Endothelial cell (in vitro differentiated cells): ENCODE measurements around the gene RAMP2. TPM values are rescaled to one million over a fixed set of nuclear protein-coding genes. Genes with fewer than 3 reads are reported as not detected.
A peak's percentile ranks its signal among the peaks of the same experiment; 100 is the strongest.

Experiments
- DNase-seq: peaks from one replicate; pipeline ENCODE4 v3.0.0; 2021; ENCODE audit warnings: low spot score
- H3K27ac Mint-ChIP-seq: one replicate; pipeline ENCODE4 v1.8.0; 2021; ENCODE audit warnings: mixed read lengths, inconsistent platforms; ENCODE audit not compliant: unreplicated experiment
- H3K27me3 Mint-ChIP-seq: one replicate; pipeline ENCODE4 v1.8.0; 2021; ENCODE audit warnings: mild to moderate bottlenecking, moderate library complexity, mixed read lengths, inconsistent platforms; ENCODE audit not compliant: unreplicated experiment
- H3K36me3 Mint-ChIP-seq: one replicate; pipeline ENCODE4 v1.8.0; 2021; ENCODE audit warnings: mild to moderate bottlenecking, low read depth, mixed read lengths, inconsistent platforms; ENCODE audit not compliant: unreplicated experiment
- H3K4me1 Mint-ChIP-seq: one replicate; pipeline ENCODE4 v1.8.0; 2021; ENCODE audit warnings: mild to moderate bottlenecking, mixed read lengths, inconsistent platforms; ENCODE audit not compliant: unreplicated experiment
- H3K4me3 Mint-ChIP-seq: one replicate; pipeline ENCODE4 v1.8.0; 2021; ENCODE audit warnings: mild to moderate bottlenecking, mixed read lengths, inconsistent platforms; ENCODE audit not compliant: unreplicated experiment
- H3K9me3 Mint-ChIP-seq: one replicate; pipeline ENCODE4 v1.8.0; 2021; ENCODE audit warnings: mixed read lengths, inconsistent platforms; ENCODE audit not compliant: unreplicated experiment
- CTCF ChIP-seq: fragments of 200-600 bp; sonication (generic); IDR thresholded peaks from one replicate; pipeline ENCODE4 v1.5.0; 2021; ENCODE audit warnings: antibody characterized with exemption; ENCODE audit not compliant: unreplicated experiment
- total RNA-seq: library from RNA; stranded (reverse); fragmentation: NEBNext Ultra II Directional; extraction: Animal tissue kit (Norgen Biotek cat#: 25700); gene quantifications from one replicate; pipeline ENCODE4 v1.2.1, GENCODE V29; 2021; ENCODE audit not compliant: unreplicated experiment

The RAMP2 gene
- total RNA-seq, 1 donor from 2014 or later, result 630 TPM

DNA sequence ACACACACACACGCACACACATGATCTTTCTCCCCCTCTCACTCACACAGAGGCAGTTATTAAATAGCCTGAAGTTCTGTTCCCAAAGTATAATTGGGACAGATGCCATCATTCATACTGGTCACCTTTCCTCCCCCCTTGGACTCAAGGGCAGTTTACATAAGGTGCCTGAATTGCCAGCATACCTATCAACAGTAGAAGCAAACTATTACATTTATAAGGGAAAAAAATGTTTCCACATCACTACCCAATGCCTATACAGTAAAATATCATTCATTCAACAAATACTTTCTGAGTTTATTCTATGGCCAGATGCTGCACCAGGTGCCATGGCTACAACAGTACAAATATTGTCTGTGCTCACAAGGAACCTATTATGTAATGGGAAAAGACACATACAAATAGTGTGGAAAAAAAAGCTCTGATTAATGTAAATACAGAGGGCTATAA is 43.9 kb downstream of the RAMP2 start:
- no peaks in the 10 kb centered on the region for H3K9me3 Mint-ChIP-seq
- peaks cover 13% of the 10 kb centered on the region for H3K4me1 Mint-ChIP-seq
- peaks cover 6% of the 10 kb centered on the region for H3K27me3 Mint-ChIP-seq
- TF ChIP-seq CTCF, result no peak
- H3K27ac Mint-ChIP-seq, result peak overlapping the region; percentile 16
- H3K4me3 Mint-ChIP-seq, result no peak overlapping the region
- peaks cover 3% of the 10 kb centered on the region for H3K36me3 Mint-ChIP-seq
- DNase-seq, result no peak

GRCh38 chr17:42806249-42806648 is 45.2 kb downstream of the RAMP2 start:
- no peak for DNase-seq
- Mint-ChIP-seq H3K4me3 (no peak overlapping the region), H3K27ac (no peak overlapping the region), H3K27me3 (no peaks in the 10 kb centered on the region), H3K4me1 (peaks cover 13% of the 10 kb centered on the region), H3K36me3 (peaks cover 8% of the 10 kb centered on the region), H3K9me3 (no peaks in the 10 kb centered on the region)
- TF ChIP-seq CTCF, result no peak

GRCh38 chr17:42809250-42809649 is 48.2 kb downstream of the RAMP2 start:
- H3K36me3 Mint-ChIP-seq, result peaks cover 23% of the 10 kb centered on the region
- no peaks in the 10 kb centered on the region for H3K27me3 Mint-ChIP-seq
- TF ChIP-seq CTCF, result no peak
- H3K27ac Mint-ChIP-seq, result peak overlapping the region; percentile 25
- no peak for DNase-seq
- H3K4me3 Mint-ChIP-seq, result no peak overlapping the region
- no peaks in the 10 kb centered on the region for H3K4me1 Mint-ChIP-seq
- no peaks in the 10 kb centered on the region for H3K9me3 Mint-ChIP-seq

Other genes with a start within 250 kb of the RAMP2 start
- gene NAGLU, start 225.0 kb upstream of the RAMP2 start, total RNA-seq, result 24.2 TPM
- 0.64 TPM for gene HSD17B1, start 208.3 kb upstream of the RAMP2 start, total RNA-seq
- 66.3 TPM for gene COASY, start 199.1 kb upstream of the RAMP2 start, total RNA-seq
- 45.9 TPM for gene MLX, start 194.1 kb upstream of the RAMP2 start, total RNA-seq
- 8.0 TPM for gene PSMC3IP, start 183.5 kb upstream of the RAMP2 start, total RNA-seq
- gene RETREG3, start 151.9 kb upstream of the RAMP2 start, total RNA-seq, result 92.1 TPM
- gene TUBG1, start 151.5 kb upstream of the RAMP2 start, total RNA-seq, result 54.5 TPM
- gene TUBG2, start 101.9 kb upstream of the RAMP2 start, total RNA-seq, result 19.7 TPM
- 25.2 TPM for gene PLEKHH3, start 84.2 kb upstream of the RAMP2 start, total RNA-seq
- gene CCR10, start 79.4 kb upstream of the RAMP2 start, total RNA-seq, result 1.2 TPM
- 8.9 TPM for gene CNTNAP1, start 78.7 kb upstream of the RAMP2 start, total RNA-seq
- gene EZH1, start 16.2 kb upstream of the RAMP2 start, total RNA-seq, result 31.7 TPM
- gene VPS25, start 12.2 kb downstream of the RAMP2 start, total RNA-seq, result 39.4 TPM
- 8.9 TPM for gene WNK4, start 19.4 kb downstream of the RAMP2 start, total RNA-seq
- gene COA3, start 37.5 kb downstream of the RAMP2 start, total RNA-seq, result 60.3 TPM
- 0.59 TPM for gene CNTD1, start 37.6 kb downstream of the RAMP2 start, total RNA-seq
- 66.4 TPM for gene BECN1, start 63.1 kb downstream of the RAMP2 start, total RNA-seq
- gene PSME3, start 72.2 kb downstream of the RAMP2 start, total RNA-seq, result 128 TPM
- gene AOC2, start 83.4 kb downstream of the RAMP2 start, total RNA-seq, result 6.2 TPM
- gene AOC3, start 90.0 kb downstream of the RAMP2 start, total RNA-seq, result 36.5 TPM
- gene G6PC1, start 139.6 kb downstream of the RAMP2 start, total RNA-seq, result not detected
- gene AARSD1, start 203.2 kb downstream of the RAMP2 start, total RNA-seq, result 39.6 TPM
- 1.5 TPM for gene PTGES3L, start 218.9 kb downstream of the RAMP2 start, total RNA-seq
- gene RUNDC1, start 219.3 kb downstream of the RAMP2 start, total RNA-seq, result 12.2 TPM
- gene RPL27, start 237.2 kb downstream of the RAMP2 start, total RNA-seq, result 1,237 TPM
- gene IFI35, start 245.6 kb downstream of the RAMP2 start, total RNA-seq, result 4.2 TPM